Glutamatergic neuron (in vitro differentiated cells): ENCODE measurements around the gene BDH2. TPM values are rescaled to one million over a fixed set of nuclear protein-coding genes. Genes with fewer than 3 reads are reported as not detected.
A peak's percentile ranks its signal among the peaks of the same experiment; 100 is the strongest.

ENCODE experiments used
- DNase-seq: peaks from one replicate; pipeline ENCODE4 v3.0.0; 2022
- H3K27ac Mint-ChIP-seq: one replicate; pipeline ENCODE4 v1.8.0; 2020; ENCODE audit warnings: mild to moderate bottlenecking, mixed read lengths, inconsistent platforms; ENCODE audit not compliant: unreplicated experiment
- H3K27me3 Mint-ChIP-seq: one replicate; pipeline ENCODE4 v1.8.0; 2020; ENCODE audit warnings: mild to moderate bottlenecking, moderate library complexity, mixed read lengths, inconsistent platforms; ENCODE audit not compliant: unreplicated experiment
- H3K36me3 Mint-ChIP-seq: one replicate; pipeline ENCODE4 v1.8.0; 2020; ENCODE audit warnings: mild to moderate bottlenecking, mixed read lengths, inconsistent platforms; ENCODE audit not compliant: unreplicated experiment
- H3K4me1 Mint-ChIP-seq: one replicate; pipeline ENCODE4 v1.8.0; 2020; ENCODE audit warnings: mild to moderate bottlenecking, low read depth, mixed read lengths, inconsistent platforms; ENCODE audit not compliant: unreplicated experiment
- H3K4me3 Mint-ChIP-seq: one replicate; pipeline ENCODE4 v1.8.0; 2020; ENCODE audit warnings: mild to moderate bottlenecking, mixed read lengths, inconsistent platforms; ENCODE audit not compliant: unreplicated experiment
- H3K9me3 Mint-ChIP-seq: one replicate; pipeline ENCODE4 v1.8.0; 2020; ENCODE audit warnings: mild to moderate bottlenecking, moderate library complexity, mixed read lengths, inconsistent platforms; ENCODE audit not compliant: unreplicated experiment
- total RNA-seq: library from RNA; stranded (reverse); fragmentation: NEBNext Ultra II Directional; extraction: Animal tissue kit (Norgen Biotek cat#: 25700); gene quantifications from one replicate; pipeline ENCODE4 v1.2.1, GENCODE V29; 2021; ENCODE audit not compliant: unreplicated experiment
- TF ChIP-seq, protein P1 (sequence below): fragments of 200-600 bp; sonication (generic); IDR thresholded peaks from one replicate; pipeline ENCODE4 v1.5.0; 2021; ENCODE audit not compliant: partially characterized antibody, unreplicated experiment

The BDH2 gene
- total RNA-seq, 1 donor from 2014 or later = 19.6 TPM

- TF ChIP-seq, protein P1, sequence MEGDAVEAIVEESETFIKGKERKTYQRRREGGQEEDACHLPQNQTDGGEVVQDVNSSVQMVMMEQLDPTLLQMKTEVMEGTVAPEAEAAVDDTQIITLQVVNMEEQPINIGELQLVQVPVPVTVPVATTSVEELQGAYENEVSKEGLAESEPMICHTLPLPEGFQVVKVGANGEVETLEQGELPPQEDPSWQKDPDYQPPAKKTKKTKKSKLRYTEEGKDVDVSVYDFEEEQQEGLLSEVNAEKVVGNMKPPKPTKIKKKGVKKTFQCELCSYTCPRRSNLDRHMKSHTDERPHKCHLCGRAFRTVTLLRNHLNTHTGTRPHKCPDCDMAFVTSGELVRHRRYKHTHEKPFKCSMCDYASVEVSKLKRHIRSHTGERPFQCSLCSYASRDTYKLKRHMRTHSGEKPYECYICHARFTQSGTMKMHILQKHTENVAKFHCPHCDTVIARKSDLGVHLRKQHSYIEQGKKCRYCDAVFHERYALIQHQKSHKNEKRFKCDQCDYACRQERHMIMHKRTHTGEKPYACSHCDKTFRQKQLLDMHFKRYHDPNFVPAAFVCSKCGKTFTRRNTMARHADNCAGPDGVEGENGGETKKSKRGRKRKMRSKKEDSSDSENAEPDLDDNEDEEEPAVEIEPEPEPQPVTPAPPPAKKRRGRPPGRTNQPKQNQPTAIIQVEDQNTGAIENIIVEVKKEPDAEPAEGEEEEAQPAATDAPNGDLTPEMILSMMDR = no peak
- peak overlapping the region; percentile 89 for H3K27ac Mint-ChIP-seq
- peaks cover 4% of the 10 kb centered on the region for H3K27me3 Mint-ChIP-seq
- H3K4me1 Mint-ChIP-seq = peaks cover 6% of the 10 kb centered on the region
- DNase-seq = peak; percentile 68
- peak overlapping the region; percentile 97 for H3K4me3 Mint-ChIP-seq
- no peaks in the 10 kb centered on the region for H3K36me3 Mint-ChIP-seq
- H3K9me3 Mint-ChIP-seq = peaks cover 4% of the 10 kb centered on the region
These were observed 23.5 kb downstream of the BDH2 start for GRCh38 chr4:103075894-103076746.

DNA sequence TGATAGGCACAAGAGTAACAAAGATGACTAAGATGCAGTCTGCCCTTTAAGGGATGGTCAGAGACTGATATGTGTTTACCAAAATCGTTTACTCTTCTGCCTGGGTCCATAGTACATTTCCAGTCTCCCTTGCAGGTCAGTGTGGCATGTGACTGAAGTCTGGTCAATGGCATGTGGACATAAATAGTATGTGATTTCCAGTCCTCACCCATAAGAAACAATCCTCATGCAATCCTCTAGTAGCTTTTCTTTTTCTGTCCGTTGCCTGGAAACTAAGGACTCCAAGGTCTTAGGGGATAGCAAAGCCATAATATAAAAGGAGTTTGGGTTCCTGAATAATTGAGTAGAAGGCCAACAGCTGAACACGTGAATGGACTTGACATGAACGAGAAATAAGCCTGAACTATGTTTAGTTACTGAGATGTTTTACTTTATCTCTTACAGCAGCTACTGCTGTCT lies 24.2 kb downstream of the BDH2 start:
- H3K27me3 Mint-ChIP-seq = peaks cover 4% of the 10 kb centered on the region
- no peak for DNase-seq
- TF ChIP-seq, protein P1 = no peak

GRCh38 chr4:103074744-103075434 lies 24.7 kb downstream of the BDH2 start:
- no peak overlapping the region for H3K27ac Mint-ChIP-seq
- H3K27me3 Mint-ChIP-seq = peaks cover 4% of the 10 kb centered on the region
- H3K9me3 Mint-ChIP-seq = peaks cover 4% of the 10 kb centered on the region
- peak overlapping the region; percentile 97 for H3K4me3 Mint-ChIP-seq
- TF ChIP-seq, protein P1 = no peak
- no peaks in the 10 kb centered on the region for H3K36me3 Mint-ChIP-seq
- no peak for DNase-seq
- peaks cover 6% of the 10 kb centered on the region for H3K4me1 Mint-ChIP-seq

More for the DNA sequence above, 24.2 kb downstream of the BDH2 start:
- peaks cover 6% of the 10 kb centered on the region for H3K4me1 Mint-ChIP-seq
- peaks cover 4% of the 10 kb centered on the region for H3K9me3 Mint-ChIP-seq
- peak overlapping the region; percentile 97 for H3K4me3 Mint-ChIP-seq
- H3K27ac Mint-ChIP-seq = peak overlapping the region; percentile 89
- no peaks in the 10 kb centered on the region for H3K36me3 Mint-ChIP-seq

DNA sequence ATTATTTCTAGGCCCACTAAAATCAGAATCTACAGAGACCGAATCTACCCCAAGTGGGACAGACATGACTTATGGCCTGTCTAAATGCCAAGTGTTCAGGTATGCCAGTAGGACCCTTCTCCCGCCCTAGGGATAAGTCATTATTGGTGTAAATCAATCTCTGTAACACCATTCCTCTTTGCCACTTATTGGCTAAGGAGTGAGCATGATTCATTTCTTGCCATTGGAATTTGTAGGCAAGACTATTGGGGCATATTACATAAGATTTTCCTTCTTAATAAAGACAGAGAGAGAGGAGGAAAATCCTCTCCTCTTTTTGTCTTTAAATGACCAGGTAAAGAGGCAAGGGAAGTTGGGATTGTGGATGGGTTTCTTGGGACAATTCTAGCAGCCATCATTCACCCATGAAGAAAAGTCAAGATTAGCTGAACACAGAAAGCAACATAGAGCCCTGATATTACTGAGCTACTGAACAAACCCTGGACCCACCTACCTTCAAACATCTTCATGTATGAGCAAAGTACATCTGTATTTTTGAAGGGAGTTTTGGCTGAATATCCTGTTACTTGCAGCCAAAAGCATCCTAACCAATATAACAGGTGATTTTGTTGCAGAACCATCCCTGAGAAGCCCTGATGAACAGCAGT lies 25.7 kb downstream of the BDH2 start:
- Mint-ChIP-seq H3K27me3 (peaks cover 4% of the 10 kb centered on the region), H3K4me3 (no peak overlapping the region), H3K9me3 (peaks cover 4% of the 10 kb centered on the region), H3K27ac (no peak overlapping the region), H3K36me3 (no peaks in the 10 kb centered on the region), H3K4me1 (peaks cover 6% of the 10 kb centered on the region)
- TF ChIP-seq, protein P1 = no peak
- DNase-seq = no peak
